CD4-positive, alpha-beta T cell treated with Interleukin-1 beta for 1 hour (primary cell): Measurements from ENCODE around the gene ARL6IP4.

Experiments
- DNase-seq, 2 donors: peaks; one replicate each; pipeline ENCODE4 v3.0.0-alpha.2; 2020 to 2022

Gene ARL6IP4

DNA sequence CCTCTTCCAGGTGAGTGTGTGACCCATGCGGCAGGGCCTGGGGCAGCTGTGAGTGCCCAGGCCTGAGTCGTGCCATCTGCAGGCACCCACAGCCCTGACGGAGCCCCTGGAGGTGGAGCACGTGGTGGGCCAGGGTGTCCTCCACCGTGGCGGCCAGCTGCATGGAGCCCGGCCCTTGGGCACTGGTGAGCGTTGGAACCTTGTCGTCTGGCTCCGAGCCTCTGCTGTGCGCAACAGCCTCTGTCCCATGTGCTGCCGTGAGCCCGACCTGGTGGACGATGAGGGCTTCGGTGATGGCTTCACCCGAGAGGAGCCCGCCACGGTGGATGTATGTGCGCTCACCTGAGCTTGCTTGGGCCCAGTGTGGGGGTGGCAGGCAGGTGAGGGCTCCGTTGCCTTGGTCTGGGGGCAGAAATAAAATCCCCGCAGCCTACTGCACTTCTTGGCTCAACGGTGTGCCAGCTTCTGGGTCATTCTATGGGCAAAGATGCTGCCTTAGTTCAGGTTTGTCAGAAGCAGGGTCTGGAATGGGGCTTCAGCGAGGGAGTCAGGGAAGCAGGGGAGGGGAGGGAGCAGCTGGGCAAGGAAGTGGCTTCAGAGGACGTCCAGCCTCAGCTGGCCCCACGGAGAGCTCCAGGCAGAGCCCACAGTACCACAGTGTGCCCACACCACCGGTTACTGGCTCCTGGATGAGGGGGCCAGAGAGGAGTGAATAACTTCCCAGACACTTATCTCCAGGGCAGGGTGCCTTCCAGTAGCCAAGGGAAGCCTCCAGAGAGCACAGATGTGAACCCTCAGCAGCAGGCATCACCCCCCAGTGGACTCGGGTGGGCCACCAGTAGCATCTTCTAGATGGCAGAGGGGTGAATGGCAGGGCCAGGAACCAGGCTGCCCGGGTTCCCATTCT, 1.2 kb upstream of the ARL6IP4 start:
- no peak for DNase-seq

DNA sequence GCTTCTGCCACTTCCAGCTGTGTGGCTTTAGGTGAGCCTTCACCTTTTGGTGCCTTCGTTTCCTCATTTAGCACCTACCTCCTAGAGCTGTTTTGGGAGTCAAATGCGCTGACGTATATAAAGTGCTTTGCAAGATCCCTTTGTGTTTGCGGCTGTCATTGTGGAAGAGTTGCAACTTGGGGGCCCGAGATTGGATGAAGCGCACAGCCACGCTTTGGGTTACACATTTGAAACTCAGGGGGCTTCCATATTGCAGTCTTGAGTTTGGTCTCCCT, 636 bp upstream of the ARL6IP4 start:
- DNase-seq = no peak

DNA sequence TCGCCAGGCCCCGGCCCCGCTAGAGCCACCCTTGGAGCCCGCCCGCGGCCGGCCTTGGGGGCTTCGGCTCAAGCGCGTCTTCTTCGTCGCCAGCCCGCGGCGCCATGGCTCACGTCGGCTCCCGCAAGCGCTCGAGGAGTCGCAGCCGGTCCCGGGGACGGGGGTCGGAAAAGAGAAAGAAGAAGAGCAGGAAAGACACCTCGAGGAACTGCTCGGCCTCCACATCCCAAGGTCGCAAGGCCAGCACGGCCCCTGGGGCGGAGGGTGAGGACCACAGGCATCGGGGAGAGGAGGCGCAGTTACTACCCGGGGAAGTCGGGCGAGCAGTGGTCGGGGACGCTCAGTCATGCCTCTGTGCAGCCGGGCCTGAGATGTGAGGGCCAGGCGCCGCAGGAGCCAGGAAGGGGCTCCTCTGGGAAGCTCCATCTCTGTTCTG, 573 bp downstream of the ARL6IP4 start:
- no peak for DNase-seq

DNA sequence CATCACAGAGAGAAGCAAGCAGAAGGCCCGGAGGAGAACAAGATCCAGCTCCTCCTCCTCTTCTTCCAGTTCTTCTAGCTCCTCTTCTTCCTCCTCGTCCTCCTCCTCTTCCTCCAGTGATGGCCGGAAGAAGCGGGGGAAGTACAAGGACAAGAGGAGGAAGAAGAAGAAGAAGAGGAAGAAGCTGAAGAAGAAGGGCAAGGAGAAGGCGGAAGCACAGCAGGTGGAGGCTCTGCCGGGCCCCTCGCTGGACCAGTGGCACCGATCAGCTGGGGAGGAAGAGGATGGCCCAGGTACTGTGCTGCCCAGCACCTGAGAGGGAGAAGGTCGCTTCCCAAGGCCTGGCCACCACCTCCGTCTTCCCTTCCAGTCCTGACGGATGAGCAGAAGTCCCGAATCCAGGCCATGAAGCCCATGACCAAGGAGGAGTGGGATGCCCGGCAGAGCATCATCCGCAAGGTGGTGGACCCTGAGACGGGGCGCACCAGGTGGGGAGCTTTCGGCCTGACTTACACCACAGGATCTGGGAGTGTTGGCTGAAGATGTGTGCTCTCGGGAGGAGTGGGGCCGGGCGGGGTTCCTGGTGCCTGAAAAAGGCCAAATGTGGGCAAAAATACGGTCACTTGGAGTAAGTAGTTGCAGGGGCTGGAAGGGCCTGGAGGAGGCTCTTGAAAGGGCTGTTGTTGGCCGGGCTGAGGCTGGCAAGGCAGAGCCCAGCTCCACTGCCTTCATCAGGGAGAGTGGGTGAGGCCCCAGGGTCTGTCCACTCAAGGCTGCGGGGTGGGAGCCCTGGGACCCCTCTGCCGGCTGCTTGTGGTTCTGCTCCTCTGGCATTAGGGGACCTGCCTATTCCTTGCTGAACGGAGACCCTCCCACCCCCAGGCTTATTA, 1.4 kb downstream of the ARL6IP4 start:
- no peak for DNase-seq

DNA sequence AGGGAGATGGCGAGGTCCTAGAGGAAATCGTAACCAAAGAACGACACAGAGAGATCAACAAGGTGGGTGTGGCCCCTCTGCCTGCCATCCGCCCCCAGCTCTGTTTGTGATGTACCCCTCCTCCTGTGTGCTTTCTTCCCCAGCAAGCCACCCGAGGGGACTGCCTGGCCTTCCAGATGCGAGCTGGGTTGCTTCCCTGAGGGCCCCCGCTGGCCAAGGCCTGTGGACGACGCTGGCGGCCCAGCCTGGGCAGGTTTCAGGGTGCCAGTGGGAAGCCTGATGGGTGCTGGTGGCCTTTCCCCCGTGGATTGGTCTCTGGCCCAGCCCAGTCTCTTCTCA, 2.0 kb downstream of the ARL6IP4 start:
- no peak for DNase-seq

DNA sequence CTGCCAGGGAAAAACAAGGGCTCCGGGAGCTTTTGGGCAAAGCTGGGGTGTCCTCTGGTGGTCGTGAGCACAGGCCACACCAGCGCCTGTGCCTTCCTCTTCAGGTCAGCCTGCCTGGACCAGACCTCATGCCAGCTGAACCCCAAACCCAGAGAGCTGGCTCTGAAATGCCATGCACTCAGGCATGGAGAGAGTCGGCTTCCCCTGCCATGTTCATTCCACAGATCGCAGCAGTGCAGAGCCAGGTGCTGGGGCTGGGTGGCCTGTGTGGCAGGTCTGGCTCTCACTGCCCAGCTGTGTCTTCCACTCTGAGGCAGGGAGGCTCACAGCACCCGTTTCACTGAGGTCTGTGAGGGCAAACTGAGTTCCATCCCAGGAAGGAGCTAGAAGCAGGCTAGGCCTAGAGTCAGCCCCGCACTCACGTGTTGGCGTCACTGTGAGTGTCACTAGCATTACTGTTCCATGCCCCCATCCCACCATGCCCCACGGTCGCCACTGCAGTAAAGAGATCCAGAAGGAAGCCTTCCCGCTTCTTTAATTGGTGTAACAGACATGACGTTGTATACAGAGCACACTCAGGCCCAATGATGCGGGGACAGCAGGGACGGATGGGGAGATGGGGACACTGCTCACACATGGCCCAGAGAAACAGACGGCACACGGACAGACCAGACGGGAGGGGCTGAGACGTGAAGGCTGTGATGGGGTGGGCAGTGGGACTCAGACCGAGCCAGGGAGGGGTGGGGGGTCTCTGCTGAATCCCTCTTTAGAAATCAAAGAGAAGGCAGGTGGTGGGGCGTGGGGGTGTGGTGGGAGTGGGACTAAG, 2.7 kb downstream of the ARL6IP4 start:
- no peak for DNase-seq

DNA sequence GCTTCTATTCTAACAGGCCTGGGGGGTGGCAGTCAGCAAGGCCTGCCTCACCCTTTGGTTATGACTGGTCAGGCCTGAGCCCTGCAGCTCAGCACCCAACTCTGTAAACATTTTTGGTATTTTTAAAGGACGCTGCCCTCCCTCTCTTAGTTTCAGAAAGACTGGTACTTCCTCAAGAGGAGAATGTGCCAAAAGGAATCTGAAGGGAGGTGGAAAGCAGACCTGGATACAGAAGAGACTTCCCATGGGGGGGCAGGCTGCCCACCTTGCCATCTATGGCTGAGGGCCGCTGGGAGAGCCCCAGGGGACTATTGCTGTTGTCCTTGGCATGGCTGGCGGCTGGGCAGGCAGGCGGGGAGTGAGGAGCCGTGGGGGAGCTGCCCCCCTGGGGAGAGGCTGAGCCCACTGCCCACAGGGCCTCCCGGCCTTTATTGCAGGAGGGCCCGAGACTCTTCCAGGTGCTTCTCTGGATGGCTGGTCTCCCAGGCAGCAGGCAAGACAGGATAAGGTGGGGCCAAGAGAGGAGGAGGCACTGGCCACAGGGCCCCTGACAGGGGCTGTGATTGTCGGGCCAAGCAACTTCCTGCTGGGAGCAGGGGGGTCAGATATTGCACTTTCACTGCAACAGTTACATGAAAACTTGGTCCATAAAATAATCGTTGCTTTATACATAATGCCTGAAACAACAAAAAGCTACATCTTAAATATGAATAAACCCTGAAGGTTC, 3.5 kb downstream of the ARL6IP4 start:
- DNase-seq = no peak

DNA sequence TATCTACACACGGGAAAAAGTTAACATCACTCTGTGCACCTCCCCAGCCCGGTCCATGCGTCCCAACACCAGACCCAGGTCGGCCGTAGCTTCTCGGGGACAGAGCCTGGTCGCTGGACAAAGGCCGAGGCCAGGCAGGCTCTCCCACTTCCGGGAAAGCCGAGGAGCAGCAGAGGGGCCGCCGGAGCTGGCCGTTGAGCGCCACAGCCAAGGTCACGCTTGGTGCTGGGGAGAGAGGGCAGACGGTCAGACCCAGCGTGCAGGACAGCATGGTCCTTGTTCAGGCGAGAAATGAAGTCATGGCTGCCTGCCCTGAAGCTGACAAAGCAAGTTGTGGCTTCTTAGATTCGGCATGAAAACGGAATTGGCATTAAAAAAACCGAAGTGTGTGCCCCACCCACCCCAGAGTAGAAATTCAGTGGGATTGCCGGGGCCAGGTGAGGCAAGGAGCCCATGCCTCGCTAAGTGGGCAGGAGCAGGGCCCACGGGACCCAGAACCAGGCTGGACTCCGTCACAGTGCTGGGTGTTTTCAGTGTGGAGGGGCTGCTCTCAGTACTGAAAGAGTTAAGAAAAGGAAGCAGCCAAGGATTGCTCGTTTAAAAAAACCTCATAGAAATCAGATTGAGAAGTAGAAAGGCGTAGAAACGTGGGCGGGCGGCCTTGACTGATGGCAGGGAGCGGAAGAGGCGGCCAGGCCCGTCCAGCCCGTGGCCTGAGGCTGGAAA, 4.3 kb downstream of the ARL6IP4 start:
- DNase-seq = no peak

DNA sequence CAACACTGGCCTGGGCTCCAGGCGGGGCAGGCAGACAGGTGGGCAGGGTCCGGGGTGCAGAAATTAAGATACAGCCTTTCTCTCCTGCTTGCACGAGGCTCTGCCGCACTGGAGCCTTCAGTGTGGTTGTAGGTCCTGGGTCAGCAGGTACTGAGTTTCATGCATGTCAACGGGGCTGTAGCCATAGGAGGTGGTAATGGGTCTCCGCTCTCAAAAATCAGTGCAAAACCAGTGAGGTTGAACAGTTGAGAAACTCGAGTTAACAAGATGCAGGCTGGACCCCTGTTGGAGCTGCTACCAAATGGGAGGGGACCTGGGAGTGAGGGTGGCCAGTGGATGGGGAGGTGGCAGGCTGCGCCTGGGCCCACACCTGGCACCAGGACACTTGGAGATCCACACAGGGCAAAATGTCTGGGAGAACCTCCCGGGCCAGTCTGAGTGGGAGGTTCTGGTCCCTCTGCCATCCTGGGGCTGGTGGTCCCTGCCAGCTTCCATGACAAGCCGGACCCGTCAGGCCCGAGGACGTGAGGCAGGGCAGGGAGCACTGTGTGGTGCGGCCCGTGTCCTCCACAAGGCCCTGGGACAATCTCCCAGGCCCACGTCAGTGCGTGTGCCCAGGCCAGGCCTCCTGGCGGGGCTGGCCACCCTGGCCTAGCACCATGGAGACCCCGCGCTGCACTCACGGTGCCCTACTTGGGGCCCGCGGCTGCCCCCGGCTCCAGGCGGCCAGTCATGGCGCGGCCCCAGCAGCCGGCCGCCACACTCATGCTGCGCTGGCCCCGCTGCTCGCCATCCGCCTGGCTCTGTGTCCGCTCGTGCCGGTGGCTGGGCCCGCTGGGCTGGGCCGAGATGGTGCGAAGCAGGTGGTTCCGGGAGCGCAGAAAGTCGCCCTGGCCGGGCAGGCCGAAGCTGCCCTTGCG, 5.1 kb downstream of the ARL6IP4 start:
- no peak for DNase-seq

DNA sequence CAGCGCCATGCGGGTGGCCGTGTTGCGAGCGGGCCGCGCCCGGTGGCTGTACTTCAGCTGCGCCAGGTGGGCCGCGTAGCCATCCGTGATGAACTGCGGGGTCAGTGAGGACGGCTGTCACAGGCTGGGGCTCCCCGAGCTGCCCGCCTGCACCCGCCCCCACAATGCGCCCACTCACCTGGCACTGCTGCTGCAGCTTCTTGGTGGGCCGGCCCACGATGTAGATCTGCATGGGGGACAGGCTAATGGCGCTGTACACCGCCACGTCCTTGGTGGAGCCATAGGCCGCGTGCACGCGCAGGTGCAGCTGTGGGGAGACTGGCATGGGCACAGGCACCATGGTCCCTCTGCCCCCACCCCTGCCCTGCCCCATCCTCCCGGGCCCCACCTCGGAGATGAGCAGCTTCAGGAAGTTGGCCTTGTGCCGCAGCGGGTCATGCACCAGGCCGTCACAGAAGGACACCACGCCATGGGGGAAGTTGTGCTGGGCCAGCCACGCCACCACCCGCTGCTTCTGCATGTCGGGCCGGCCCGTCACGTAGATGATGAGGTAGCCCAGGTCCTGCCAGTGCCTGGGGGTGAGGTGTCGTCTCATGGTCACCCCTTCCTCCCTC, 5.9 kb downstream of the ARL6IP4 start:
- no peak for DNase-seq

DNA sequence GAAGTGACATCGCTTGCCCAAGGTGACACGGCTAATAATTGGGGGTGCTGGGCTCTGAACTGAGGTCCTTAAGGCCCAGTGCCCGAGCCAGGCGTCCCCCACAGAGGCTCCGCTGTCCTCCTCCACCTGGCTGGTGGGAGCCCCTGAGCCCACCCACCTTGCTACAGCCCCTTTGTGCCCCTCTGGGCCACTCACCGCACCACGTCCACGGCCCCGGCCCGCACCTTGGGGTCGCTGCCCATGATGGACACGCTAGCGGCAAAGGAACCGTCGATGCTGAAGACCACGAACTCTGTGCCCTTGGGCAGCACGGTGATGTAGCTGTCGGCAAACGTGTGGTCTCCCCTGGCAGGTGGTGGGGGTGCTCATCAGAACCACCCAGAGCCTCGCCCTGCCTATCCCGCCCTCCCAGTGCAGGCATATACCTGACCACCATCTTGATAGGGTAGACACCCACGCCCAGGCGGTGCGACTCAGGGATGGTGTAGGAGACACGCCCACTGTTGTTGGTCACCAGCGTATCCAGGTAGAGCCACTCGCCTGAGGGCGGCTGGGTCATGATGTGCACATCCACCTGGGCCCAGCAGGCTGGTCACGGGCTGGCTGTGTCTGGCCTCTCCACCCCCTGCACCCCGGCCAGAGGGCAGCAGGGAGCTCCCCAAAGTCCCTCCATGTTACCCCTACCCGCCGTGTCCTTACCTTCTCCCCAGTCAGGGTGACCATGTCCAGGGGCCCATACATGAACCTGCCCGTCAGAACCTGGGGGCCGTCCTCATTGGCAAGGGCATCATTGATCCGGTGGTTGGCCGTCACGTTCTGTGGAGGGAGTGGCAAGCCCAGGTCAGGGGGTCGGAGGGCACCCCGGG, 6.8 kb downstream of the ARL6IP4 start:
- DNase-seq = no peak

DNA sequence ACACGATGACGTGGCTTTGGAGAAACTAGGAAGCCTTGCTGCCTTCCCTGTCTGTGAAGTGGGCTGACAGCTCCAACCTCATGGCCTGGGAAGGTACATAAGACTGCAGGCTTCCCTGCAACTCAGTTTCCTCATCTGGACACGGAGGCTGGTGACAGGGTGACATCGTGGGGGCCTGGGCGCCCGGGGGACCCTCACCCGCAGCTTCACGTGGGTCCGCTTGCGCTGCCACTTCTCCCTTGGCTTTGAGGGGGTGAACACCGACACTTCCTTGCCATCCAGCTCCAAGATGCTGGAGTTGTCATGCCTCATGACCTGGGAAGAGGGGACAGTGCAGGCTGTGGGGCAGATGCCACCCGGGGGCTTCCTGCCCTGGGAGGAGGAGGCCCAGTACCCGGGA, 7.6 kb downstream of the ARL6IP4 start:
- no peak for DNase-seq

DNA sequence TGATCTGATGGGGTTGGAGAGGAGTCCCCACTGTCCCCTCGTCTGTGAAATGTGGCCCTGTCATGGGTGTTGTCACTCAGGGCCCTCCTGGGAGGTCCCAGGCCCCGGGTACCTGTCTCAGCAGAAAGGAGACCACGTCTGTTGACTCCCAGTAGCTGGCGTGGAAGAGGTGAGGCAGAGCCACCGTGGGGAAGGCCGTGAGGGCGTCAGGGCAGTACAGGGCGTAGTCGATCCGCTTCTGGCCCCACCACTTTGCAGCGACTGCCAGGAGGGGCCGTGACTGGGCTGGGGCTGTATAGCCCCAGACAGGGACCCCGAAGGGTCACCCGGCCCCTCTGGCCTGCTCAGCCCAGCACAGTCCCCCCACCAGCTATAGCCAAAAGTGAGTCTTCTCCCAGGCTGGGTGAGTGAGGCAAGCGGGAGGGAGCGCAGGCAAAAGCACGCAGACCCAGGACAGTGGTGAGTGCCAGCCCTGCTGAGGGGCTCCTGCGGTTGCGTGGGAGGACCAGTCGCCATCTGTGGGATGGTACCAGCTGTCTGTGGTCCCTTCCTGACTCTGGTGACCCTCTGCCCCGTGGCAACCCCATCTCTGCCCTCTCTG, 8.2 kb downstream of the ARL6IP4 start:
- DNase-seq = no peak

DNA sequence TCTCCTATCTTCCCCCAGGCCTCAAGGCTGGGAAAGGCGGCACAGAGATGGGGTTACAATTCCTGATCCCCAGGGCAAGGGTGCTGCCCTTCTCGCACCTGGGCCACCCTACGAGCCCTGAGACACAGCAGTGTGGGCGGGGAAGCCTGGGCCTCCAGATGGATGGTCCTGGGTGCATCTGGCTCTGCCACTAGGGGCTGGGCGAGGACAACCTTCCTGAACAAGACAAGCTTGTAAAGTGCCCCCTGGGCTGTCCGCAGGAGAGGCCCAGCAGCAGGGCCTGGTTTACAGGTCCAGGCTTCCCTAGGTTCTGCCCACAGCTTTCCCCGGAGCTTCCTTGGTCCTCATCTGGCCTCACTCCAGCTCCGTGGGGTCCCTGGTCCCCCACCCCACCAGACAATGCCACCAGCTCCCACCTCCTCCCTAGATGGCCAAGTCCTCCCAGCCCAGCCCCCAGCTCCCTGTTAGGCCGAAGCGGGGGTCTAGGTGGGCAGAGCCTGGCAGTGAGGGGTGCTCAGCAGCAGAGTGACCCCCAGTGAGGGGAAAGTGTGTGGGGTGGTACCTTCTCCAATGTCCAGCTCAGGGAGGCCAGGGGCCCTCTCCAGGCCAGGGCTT, 8.9 kb downstream of the ARL6IP4 start:
- DNase-seq = no peak

DNA sequence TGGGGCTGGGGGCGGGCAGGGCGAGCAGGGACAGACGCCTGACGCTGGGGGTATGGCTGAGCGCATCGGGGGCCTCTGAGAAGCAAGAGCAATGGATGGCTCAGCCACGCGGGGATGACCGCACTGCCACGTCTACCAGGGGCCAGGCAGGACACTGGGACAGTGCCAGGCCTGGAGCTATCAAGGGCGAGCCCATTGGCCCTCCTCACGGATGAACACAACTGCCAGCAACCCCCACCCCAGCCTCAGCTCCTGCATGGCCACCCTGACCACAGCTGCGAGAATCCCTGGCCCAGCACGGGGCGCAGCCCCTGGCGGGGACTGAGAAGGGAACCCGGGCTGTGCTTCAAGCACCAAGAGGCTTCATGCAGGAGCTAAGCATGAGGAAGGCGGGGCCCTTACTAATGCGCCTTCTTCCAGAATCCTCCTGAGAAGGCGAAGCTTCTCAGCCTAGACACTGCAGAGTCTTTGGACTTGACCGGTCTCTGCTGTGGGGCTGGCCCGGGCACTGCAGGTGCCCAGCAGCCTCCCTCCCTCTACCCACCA, 9.5 kb downstream of the ARL6IP4 start:
- no peak for DNase-seq

DNA sequence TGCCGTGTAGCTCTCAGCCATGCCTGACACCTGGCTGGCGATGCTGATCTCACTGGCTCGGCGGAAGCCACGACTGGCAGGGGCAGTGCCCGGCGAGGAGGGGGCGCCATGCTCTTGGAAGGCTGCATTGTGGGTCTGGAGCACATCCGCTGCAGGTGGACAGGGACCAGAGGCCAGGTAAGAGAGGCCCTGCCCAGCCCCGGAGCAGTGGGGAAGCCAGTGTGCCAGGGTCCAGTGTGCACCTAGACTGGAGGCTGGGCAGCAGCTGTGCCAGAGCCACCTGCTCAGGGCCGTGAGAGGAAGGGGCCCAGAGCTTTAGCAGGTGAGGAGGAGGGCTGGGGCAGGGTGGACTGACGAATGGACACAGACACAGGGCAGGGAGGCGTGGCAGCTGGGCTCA, 10.1 kb downstream of the ARL6IP4 start:
- DNase-seq = no peak

DNA sequence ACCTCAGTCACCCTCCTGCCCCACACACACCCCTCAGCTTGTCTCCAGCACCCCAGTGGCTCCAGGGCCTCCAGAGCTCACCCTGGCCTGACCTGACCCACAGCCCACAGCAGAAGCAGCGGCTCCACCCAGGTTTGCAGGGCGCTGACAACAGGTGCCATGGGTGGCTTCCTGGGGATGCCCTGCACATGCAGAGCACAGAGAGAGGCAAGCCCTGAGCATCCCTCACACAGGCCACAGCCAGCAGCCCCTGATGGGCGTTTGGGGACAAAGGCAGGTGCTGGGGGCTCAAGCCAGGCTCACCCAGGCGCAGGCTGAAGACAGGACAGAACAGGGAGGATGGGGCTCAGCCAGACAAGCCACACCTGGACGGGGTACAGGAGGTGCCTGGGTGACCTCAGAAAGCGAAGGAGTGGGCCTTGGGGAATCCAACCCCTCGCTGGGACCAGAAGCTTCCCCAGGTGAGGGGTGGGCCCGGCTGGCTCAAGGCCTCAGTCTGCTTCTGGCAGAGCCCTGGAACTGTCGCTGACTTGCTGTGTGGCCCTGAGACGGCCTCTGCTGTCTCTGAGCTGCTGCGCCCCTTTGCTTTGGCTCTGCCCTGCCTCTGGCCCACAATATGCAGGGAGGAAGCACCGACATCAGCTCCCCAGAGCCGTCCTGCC, 10.6 kb downstream of the ARL6IP4 start:
- no peak for DNase-seq
